Inferior parietal cortex (tissue), 1 donor: ENCODE results near the gene TCF25.
"Not testable (repeated sequence)": the region's sequence is repeated elsewhere in the genome, so short reads cannot be mapped to it uniquely, and the experiment has no call there.

Experiments
- DNase-seq: peaks from one replicate; pipeline ENCODE4 v3.0.0-alpha.2; 2016; ENCODE audit errors: extremely low spot score

TCF25 gene

DNA sequence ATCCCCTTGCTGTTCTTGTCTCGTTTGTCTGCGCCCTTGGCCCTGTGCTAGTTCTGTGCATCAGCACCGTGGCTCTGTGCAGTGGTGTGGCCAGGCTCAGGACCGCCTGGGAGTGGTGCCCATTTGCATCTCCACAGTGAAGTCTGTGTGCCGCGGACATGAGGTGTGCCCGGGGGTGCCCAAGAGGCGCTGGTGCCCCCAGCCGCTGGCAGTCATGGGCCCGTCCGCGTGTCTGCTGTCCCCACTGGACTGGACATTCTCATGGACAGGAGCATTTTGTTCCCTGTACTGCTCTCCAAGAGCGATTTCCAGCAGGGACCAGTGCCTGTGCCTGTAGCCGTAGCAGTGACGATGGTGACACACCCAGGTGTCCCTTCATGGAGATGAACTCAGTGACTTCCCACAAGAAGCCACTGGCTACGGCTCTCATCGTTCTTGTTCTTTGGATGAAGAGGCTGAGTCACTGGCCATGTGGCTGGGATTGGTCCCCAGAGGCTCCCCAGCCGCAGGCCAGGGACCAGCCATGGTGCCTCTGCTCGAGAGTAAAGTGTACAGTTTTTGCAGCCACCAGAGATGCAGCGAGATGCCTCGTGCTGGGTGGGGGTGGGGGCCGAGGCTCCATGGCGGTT, 32.2 kb downstream of the TCF25 start:
- DNase-seq = no peak

DNA sequence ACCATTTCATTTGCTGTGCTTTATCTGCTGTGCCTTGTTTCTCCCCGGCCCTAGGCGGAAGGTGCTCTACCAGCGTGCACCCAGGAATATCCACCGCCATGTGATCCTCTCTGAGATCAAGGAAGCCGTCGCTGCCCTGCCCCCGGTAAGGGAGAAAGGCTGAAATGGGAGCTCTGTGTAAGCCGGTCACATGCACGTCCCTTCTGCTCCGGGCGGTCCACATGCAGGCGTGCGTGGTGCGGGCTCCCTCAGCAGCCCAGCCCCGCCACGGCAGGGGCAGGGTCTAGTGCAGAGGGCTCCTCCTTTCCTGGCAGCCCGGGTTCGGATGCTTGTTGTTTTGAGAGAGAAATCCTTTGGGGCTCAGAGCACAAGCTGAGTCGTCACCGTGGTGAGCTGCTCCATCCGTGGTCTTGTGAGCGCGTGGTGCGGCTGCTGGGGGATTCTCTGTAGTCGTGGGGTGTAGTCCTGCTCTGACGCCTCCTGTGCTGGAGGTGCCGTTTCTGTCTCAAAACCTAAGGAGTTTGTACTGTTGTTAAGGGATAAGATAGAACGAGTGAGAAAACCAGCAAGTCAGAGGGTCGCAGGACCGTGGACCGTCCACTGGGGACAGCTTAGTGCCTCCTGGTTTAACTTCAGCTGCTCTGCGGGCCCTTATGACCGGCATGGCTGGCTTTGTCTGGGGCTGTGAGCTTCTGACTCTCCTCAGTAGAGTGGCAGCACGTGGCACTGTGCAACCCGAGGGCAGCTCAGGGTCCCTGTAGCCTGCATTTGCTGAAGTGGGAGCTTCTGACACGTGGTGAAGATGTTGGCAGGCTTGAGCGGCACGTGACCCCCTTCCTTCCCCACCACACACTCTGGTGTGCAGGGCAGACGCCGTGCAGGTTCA, 33.0 kb downstream of the TCF25 start:
- DNase-seq = no peak

DNA sequence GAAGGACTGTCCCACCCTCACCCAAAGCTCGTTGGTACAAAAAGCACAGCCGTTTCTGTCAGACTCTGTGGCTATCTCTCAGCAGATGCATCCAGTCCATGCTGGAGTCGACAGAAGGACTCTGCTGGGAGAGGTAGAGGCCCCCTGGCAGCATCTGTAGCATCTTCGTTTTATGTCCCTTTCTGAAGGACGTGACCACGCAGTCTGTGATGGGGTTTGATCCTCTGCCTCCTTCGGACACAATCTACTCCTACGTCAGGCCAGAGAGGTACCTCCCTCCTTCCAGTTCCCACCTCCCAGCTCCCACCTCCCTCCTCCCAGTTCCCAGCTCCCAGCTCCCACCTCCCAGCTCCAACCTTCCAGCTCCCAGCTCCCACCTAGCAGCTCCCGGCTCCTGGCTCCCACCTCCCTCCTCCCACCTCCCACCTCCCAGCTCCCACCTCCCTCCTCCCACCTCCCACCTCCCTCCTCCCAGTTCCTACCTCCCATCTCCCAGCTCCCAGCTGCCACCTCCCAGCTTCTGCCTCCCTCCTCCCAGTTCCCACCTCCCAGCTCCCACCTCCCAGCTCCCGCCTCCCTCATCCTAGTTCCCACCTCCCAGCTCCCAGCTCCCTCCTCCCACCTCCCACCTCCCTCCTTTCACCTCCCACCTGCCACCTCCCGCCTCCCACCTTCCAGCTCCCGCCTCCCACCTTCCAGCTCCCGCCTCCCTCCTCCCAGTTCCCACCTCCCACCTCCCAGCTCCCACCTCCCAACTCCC, 33.8 kb downstream of the TCF25 start:
- DNase-seq = no peak

DNA sequence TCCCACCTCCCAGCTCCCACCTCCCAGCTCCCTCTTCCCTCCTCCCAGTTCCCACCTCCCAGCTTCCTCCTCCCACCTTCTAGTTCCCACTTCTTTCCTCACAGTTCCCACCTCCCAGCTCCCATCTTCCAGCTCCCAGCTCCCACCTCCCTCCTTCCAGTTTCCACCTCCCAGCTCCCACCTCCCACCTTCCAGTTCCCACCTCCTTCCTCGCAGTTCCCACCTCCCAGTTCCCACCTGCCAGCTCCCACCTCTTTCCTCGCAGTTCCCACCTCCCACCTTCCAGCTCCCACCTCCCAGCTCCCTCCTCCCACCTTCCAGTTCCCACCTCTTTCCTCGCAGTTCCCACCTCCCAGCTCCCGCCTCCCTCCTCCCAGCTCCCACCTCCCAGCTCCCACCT, 34.8 kb downstream of the TCF25 start:
- no peak for DNase-seq

DNA sequence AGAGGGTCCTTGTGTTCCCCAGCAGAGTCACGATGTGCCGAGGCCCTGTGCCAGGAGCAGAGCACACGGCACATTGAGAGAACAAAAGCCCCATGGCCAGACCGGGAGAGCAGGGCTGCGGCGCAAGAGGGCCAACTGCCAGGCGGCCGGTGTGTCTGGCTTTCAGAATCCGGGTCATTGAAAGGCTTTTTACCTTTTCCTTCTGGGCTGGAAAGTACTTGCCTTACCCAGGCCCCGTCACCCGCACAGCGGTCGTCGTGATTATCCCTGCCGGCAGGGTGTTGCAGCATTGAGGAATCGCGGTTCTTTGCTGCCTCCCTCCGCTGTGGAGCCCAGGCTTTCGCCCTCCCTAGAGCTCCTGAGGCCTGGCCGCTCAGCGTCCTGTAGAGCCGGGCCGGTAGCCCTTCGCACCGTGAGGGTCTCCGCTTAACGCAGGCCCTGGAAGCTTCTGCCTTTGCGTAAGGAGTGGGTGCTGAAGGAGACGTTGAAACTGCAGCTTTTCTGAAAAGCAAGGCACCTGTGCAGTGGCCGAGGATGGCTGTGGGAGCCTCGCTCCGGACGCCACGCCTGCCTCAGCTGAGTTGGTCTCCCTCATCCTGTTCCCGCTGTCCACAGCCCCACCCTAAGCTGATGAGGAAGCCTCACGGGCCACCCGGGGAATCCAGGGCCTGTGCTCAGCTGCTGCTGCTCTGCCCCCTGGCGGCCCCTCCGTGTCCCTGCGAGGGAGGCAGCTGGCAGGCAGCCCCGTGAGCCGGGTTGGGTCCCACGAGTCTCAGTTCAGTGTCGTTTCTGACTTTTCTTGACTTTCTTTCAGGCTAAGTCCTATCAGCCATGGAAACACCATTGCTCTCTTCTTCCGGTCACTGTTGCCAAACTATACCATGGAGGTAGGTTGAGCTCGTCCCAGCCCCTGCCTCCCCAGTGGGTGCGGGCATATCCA, 36.7 kb downstream of the TCF25 start:
- peak; percentile 79 for DNase-seq

DNA sequence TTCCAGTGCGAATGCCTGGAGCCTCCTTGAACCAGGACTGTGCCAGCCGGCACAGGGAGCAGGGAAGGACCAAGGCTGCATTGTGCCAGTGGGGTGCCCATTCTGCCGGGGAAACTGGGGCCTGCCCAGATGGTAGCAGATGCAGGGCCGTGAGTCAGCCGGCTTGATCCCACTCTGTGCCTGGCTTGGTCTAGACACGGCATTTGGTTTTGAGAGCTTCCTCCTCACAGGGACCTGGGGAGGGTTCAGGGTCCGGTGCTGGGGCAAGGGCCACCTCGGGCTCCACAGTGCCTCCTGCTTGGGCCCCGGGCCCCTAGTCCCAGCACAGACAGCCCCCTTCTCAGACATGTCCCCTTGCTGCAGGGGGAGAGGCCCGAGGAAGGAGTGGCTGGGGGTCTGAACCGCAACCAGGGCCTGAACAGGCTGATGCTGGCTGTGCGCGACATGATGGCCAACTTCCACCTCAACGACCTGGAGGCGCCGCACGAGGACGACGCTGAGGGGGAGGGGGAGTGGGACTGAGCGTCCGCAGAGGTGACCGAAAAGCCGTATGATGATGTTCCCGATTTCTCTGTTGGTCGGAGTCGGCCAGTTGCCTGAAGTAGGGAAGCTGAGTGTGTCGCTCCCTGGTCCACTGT, 37.4 kb downstream of the TCF25 start:
- no peak for DNase-seq

DNA sequence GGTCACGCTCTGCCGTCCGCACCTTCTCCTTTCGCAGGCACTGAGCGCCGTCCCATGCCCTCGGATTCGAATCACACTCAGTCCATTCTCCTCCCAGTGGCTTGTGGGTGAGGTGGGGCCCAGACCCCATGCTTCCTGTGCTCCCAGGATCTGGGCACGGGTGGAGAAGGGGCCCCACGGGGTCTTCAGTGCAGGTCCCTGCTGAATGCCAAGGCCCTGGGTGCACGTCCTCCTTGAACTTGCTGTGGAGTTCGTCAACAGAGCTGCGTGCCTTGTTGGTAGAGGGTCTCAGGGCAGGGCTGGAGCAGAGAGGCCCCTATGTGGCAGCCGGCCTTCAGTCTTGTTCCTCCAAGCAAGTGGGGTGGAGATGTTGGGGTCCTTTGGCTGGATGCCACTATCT, 38.0 kb downstream of the TCF25 start:
- no peak for DNase-seq

DNA sequence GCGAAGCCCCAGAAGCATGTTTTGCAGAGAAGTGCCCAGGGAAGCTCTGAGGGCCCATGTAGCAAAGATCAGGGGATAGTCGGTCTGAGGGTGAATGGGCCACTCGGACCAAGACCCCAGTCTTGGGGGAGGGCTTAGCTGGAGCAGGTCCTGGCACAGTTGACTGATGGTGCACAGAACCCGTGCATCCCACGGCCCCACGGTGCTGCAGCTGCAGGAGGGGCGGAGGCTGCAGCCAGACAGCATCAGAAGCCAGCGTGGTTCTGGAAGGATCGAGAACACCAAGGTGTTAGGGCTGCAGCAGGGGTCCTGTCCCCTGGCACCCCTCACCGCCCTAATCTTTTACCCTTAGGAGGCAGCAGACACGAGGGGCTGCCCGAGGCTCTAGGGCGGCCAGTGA, 38.8 kb downstream of the TCF25 start:
- no peak for DNase-seq

DNA sequence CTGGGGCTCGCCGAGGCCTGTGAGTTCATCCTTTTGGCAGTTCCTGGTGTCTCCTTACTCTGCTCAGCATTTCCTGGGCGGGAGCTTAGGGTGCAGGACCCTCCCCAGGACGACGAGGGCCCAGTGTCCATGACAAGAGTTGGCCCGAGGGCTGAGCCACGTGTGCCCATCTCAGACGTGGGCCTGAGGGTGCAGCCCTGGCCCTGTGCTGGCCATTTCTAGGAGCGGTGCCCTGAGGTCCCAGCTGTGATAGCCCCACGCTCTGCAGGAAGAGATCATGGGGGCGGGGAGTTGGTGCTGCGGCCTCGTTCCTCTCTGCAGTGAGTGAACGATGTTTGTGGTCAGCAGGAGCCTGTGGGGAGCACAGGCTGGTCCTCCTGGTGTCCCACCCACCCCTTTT, 39.2 kb downstream of the TCF25 start:
- DNase-seq = no peak

DNA sequence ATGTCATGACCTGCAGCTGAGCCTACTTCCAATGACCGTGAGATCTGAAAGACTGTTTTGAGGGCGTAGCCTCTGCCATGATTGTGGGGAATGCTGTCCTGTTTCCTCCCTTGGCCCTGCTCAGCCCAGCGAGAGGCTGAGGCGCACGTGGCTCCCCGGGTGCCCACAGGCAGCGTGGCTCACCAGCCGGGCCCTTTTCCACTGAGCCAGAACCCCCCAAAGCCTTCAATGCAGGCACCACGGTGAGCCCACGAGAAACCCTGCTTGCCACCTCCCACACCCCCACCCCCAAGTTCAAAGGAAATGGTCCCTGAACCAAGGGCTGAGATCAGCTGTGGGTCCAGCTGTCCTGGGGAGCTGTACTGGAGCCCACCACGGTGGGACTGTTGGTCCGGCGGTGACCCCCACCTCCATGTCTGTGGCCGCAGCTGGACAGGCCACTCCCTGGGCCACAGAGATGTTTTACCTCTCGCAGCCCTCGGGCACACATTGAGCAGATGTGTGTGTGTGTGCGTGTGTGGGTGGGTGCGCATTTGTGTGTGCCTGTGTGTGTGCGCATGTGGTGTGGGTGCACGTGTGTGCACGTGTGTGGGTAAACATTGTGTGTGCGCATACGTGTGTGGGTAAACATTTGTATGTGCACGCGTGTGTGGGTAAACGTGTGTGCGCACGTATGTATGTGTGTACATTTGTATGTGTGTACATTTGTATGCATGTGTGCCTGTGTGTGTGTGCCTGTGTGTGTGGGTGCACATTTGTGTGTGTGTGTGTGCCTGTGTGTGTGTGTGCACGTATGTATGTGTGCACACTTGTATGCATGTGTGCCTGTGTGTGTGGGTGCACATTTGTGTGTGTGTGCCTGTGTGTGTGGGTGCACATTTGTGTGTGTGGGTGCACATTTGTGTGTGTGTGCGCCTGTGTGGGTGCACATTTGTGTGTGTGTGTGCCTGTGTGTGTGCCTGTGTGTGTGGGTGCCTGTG, 40.3 kb downstream of the TCF25 start:
- DNase-seq = no peak

DNA sequence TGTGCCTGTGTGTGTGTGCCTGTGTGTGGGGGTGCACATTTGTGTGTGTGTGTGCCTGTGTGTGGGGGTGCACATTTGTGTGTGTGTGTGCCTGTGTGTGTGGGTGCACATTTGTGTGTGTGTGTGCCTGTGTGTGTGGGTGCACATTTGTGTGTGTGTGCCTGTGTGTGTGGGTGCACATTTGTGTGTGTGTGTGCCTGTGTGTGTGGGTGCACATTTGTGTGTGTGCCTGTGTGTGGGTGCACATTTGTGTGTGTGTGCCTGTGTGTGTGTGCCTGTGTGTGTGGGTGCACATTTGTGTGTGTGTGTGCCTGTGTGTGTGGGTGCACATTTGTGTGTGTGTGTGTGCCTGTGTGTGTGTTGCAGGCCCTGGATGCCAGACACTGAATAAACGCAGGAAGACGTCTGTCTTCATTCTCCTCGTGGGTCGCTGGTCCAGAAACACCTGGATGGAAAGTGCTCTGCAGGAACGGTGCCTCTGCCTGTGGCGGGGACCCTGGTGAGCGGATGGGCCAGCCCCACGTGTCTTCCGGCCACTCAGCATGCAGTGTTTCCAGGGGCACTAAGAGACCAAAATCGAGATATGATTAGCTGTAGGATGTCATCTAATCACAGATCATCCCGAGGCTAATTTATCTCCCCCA, 41.4 kb downstream of the TCF25 start:
- DNase-seq = not testable (repeated sequence)

DNA sequence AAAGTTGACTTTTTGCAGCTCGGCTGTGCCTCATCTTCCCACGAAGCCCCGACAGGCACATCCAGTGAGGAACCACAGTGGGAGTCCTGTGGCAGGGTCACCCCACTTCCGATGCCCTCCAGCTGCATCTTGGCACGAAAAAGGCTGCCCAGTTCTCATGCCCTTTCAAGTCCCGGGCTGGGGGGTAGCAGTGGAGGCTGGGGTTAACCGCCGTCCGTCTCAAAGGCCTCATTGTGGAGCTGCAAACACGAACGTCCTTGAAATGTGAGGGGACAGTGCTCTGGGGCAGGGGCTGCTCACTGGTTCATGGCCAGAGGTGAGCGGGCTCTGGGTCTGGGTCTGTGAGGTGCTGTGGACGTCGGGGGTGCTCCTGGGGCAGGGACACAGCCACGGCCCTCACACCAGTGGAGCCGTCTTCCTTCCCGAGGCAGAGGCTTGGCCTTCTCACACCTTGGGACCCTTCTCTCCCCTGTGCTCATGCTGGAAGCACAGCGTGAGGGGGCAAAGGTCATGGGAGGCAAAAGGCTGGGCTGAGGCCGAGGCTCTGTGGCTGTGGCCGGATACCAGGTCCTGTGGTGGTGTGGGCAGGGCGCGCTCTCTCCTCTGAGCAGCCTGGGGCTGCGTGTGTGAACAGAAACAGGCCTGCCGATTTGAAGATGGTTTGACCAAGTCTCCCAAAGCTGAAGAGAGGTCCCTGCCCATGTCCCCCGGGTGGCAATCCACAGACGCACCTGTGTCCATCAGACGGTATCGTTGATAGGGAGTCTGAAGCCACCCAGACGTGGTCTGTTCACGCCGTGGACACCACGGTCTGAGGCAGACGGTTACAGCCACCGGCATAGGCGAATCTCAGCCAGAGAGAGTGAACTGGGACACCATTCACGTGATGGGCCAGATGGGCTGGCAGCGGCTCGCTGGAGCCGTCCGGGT, 42.2 kb downstream of the TCF25 start:
- DNase-seq = no peak

DNA sequence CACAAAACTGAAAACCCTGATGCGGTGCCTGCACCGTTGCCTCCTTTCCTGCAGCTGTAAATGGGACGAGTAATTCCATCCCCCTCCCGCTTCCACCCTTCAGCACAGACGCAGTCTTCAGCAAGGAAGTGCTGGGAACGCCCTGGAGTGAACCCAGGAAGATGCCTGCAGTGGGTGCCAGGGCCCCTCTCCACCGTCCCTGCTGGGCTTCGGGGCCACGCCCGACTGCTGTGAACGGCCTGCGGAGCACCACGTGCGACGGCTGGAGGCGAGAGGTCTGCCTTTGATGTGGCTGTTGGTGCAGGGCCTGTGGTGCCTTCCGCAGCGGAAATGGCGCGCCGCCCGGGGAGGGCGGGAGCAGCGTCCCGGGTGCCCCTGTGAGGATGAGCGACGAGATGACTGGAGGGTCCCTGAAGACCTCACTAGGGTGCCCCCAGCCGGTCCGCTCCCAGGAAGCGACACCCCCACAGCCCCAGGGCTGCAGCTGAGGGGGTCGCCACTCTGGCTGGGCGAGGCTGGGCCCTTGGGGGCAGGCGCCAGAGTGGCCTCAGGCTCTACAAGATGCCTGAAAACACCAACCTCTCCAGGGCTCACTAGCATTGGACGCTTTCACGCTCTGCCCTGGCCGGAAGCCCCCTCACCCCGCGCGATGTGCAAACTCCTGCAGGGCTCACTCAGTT, 44.5 kb downstream of the TCF25 start:
- DNase-seq = peak; percentile 42

DNA sequence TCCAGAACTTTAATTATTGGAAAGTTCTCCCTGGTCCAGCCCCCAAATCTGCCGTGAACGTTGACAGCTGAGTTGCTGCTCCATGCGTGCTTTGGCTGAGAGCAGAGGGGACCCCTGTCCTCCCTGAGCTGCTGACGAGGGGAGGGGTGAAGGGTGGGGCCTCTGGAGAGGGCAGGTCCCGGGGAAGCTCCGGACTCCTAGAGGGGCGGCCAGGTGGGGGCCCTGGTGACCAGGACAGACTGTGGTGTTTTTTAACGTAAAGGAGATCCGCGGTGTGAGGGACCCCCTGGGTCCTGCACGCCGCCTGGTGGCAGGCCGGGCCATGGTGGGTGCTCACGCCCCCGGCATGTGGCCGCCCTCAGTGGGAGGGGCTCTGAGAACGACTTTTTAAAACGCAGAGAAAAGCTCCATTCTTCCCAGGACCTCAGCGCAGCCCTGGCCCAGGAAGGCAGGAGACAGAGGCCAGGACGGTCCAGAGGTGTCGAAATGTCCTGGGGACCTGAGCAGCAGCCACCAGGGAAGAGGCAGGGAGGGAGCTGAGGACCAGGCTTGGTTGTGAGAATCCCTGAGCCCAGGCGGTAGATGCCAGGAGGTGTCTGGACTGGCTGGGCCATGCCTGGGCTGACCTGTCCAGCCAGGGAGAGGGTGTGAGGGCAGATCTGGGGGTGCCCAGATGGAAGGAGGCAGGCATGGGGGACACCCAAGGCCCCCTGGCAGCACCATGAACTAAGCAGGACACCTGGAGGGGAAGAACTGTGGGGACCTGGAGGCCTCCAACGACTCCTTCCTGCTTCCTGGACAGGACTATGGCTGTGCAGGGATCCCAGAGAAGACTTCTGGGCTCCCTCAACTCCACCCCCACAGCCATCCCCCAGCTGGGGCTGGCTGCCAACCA, 45.3 kb downstream of the TCF25 start, which contains the start of gene MC1R:
TSS of gene MC1R (plus strand) at position 410 of the 895 bp plus-strand sequence. CDS start at position 807, 397 bp downstream.
- no peak for DNase-seq

DNA sequence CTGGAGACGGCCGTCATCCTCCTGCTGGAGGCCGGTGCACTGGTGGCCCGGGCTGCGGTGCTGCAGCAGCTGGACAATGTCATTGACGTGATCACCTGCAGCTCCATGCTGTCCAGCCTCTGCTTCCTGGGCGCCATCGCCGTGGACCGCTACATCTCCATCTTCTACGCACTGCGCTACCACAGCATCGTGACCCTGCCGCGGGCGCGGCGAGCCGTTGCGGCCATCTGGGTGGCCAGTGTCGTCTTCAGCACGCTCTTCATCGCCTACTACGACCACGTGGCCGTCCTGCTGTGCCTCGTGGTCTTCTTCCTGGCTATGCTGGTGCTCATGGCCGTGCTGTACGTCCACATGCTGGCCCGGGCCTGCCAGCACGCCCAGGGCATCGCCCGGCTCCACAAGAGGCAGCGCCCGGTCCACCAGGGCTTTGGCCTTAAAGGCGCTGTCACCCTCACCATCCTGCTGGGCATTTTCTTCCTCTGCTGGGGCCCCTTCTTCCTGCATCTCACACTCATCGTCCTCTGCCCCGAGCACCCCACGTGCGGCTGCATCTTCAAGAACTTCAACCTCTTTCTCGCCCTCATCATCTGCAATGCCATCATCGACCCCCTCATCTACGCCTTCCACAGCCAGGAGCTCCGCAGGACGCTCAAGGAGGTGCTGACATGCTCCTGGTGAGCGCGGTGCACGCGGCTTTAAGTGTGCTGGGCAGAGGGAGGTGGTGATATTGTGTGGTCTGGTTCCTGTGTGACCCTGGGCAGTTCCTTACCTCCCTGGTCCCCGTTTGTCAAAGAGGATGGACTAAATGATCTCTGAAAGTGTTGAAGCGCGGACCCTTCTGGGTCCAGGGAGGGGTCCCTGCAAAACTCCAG, 46.4 kb downstream of the TCF25 start:
- DNase-seq = no peak
